HG03565 (cell line): ENCODE measurements around the gene PLXNA4.

ENCODE experiments used
- ATAC-seq: cut with Tn5 transposase; IDR thresholded peaks from one replicate; pipeline ENCODE4 v1.9.1; 2021; ENCODE audit warnings: mild to moderate bottlenecking, moderate library complexity; ENCODE audit not compliant: unreplicated experiment

The PLXNA4 gene

DNA sequence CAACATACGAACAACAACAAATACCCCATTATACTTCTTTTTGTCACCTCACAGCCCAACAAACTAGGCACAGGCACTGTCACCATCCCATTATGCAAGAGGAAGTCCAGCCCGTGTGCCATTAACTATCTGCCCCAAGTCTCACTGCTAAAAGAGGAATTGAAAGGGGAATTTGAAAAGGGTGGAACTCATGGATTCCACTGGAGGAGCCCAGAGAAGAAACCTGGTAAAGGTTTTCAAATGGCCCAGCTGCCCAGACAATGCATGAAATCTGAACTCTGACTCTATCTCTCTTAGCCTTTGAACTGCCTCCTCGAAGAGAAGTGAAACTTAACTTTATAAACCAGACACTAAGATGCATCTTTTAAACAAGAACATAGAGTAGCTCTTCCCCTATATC, 130.0 kb downstream of the PLXNA4 start:
- ATAC-seq = no peak

- ATAC-seq = no peak
Measured at GRCh38 chr7:132443761-132444520, 132.3 kb downstream of the PLXNA4 start.

- ATAC-seq = no peak
Measured at GRCh38 chr7:132441935-132442334, 134.3 kb downstream of the PLXNA4 start.

GRCh38 chr7:132440151-132440550, 136.1 kb downstream of the PLXNA4 start:
- no peak for ATAC-seq

DNA sequence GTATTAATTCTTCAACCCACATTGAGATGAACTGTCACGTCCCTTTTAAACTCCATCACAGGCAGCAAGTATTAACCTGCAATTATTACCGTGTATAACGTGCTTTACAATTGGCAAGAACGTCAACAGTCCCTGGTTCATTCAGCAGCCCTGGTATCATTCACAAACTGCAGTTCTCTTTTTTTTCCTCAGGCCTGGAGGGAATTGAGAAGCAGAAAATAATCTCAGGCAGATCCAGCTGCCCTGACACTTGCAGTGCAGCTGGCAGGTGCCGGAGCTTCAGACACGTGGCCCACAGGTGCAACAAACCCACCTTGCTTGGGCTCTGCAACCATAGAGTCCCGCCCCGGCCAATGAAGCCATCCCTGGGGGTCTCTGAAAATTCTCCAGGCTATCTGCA, 137.3 kb downstream of the PLXNA4 start:
- ATAC-seq = no peak

DNA sequence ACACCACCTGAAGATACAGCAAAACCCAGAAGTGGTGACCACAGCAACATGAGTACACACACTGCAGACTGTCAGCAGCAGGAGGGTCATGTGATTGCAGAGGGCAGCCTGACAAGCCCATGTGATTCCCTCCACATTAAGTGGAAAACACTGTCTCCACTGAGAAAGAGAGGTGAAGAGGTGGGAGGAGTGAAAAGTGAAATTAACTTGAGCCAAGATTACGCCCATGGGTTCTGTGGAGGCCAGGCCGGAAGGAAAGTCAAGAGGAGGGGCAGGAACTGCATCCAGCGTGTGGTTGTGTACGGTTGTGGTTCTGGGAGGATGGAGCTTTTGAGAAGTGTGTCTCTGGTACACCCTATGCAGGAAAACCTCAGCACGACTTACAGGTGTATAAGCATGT, 138.5 kb downstream of the PLXNA4 start:
- ATAC-seq = no peak

GRCh38 chr7:132436121-132436520, 140.1 kb downstream of the PLXNA4 start:
- ATAC-seq = no peak

DNA sequence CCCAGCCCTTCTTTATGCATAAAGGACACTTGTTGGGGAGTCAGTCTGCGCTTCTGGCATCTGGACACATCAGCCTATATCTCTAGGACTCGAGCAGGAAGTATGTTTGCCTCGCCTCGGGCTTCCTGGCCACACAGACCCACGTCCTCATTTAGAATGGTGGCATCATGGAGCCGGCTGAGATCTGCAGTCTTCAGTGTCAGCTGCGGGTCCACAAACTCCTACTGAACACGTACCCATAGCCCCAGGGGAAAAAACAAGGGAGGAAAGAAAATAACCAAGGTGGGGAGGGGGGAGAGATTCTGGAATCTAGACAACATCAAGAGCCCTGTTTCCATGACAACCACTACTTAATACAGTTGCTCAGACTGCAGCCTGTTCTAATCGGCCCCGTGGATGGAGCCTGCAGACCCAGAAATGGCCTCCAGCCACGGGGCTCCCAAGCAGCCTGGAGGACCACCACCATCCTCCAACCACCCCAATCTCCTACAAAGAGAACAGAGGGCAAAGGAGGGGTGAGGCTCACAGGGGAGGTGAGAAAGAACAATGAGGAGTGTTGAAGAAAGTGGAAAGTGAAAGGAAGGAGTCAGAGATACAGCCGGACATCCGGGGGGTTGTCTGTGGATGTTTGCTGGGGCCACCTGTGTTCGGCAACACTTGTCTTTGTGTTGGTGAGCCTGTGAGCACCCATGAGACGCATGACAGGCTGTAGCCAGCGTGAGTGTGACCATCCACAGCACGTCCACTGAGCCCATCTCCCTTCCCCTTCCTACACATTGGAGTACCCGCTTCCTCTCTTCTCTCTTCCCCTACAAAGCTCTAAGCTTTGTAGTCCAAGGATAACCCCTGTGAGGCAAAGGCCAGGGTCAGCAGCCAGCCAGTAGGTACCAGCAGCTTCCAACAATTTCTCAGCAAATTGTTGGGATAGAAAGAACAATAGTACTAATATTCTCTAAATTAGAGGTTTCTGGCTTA, 141.0 kb downstream of the PLXNA4 start:
- ATAC-seq = no peak

DNA sequence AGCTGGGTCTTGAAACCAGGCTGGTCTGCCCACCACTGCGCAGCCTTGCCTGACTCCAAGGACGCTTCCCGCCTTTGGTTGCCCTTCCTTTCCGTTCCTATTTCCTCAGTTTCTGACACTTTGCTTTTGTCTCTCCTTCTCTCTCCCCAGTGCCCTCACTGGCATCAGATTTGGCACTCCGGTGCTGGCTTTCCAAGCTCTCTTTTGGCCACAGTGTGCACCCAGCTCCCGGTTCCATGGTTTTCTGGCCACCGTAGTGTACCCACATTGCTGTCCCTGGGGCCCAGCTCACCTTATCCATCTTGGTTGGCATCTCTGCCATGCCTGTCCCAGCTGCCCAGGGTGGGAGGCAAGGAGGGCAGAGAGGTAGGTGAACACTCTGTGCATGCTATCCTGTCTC, 142.2 kb downstream of the PLXNA4 start:
- ATAC-seq = no peak

DNA sequence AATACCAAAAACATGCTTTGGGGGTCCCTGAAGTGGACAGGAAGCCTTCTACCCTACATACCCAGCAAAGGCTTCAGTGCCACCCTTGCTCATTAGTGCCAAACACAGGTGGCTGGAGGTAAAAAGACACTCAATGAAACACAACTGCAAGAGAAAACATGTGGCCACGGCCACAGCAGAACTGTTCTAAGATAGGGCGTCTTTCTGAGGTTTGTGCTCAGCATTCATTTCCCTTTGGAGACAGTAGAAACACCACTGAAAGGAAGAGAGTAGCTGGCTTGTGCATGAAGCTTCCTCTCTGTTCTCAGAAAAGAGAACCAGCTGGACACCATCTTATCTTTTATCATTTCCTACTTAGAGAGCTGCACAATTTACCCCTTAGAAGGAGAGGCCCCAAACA, 143.0 kb downstream of the PLXNA4 start:
- no peak for ATAC-seq

GRCh38 chr7:132430861-132431822, 145.1 kb downstream of the PLXNA4 start:
- no peak for ATAC-seq

DNA sequence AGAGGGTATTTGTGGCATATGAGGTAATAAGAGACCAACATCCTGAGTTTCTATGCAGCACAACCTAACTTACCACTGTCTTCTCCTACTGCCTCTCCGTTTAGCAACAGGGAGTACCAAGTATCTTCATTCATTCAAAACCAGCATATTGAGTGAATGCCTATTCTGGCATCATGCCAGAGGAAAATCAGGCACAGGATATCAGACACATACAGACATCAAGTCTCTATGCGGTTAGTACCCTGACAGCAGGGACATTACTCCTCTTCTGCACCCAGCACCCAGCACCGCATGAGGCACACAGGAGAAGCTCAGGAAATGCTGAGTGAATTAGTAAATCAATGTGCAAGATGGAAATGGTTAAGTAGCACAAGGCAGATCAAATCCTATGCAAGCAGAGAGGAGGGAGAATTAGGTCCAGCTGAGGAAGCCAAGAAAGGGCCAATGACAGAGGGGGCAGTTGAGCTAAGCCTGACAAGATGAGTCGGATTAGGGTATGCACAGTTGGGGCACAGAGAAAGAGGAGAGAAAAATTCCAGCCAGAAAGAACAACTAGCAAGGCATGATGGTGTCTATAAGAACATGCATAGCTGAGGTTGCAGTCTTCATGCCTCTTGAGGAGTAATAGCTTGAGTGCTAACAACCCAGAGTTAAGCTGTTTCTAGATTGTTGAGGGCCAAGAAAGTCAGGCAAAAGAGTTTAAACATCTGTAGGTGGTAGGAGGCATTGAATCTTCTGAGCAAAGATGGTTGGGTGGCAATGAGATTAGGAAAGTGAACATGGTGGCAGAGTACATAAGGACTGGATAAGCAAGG, 146.0 kb downstream of the PLXNA4 start:
- no peak for ATAC-seq

DNA sequence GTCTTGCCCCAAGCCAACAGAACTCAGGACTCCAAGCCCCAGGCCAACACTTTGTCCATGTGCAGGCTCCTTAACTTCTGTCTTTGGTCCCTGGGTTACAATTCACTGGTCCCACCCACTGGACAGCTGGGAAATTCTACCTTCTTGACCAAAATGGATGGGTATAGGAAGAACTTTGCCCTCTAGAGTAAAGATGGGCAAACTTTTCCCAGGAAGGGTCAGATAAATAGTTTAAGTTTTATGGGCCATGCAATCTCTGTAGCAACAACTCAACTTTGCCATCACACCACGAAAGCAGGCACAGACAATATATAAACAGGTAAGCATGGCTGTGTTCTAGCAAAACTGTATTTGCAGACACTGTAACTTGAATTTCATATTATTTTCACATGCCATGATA, 147.1 kb downstream of the PLXNA4 start:
- ATAC-seq = no peak

DNA sequence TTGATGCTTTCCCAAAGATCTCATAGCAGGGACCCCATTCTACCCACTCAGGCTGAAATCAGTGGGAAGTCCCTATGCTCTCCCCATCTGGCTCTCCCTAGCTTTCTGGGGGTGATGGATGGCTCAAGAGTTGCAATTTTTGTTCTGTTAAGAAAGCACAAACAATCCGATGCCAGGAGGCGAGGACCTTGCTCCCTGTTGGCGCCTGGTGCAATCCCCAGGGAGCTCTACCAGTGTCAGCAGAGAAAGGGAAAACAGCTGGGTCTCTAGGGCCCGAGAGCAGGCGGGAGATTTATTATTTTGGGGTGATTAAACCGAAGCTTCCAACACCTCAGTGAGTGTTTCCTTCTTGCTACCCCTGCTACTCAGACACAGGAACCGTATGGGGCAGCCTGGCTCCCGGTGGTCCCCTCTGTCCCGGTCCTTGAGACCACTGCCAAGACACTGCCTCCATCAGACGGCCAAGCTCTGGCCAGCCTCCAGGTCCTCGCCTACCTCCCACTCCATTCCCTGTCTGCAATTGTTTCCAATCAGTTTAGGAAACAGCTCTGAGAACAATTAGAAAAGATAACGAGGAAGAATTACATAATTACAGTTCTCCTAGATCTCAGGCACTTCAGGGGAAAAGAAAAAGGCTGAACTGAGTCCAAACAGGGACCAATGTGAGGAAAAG, 147.9 kb downstream of the PLXNA4 start:
- no peak for ATAC-seq

- no peak for ATAC-seq
Measured at GRCh38 chr7:132425942-132426341, 150.3 kb downstream of the PLXNA4 start.

GRCh38 chr7:132424821-132425724, 151.2 kb downstream of the PLXNA4 start:
- no peak for ATAC-seq

- ATAC-seq = no peak
Measured at GRCh38 chr7:132424277-132424676, 152.0 kb downstream of the PLXNA4 start.

DNA sequence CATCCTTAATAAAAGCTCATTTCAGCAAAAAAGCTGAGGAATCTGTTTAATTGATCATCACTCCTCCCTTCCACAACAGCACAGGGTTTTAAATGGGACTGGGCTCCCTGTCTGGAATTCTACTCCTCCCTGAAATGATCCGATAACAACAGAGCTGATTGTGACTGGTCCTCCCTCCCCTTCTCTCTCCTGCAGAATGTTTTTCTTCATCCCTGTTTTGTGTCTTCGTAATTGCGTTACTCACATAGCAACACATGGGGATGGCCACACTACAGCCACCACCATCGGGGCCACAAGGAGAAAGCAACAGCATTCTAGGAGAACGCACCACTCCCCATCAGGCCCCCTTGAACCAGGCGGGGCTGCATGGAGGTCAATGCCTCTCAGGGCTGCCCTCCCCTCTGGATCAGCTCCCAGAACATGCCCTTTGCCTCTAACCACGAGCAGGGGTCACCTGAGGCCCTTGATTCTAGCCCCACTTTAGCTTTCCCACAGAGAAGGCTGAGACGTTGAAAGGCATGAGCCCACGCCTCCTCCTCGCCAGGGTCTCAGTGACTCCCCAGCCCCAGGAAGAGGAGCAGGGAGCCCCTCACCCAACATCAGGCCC, 152.6 kb downstream of the PLXNA4 start:
- no peak for ATAC-seq
